Measurements from ENCODE around the gene NEK9. TPM values are rescaled to one million over a fixed set of nuclear protein-coding genes. Genes with fewer than 3 reads are reported as not detected.

The NEK9 gene
- total and polyA plus RNA-seq, 10 of the 15 experiments (the other 5 are each of a cell fraction or from before 2014, with no cell fraction given): 6.0 to 78.8 (median 44.7) TPM

DNA sequence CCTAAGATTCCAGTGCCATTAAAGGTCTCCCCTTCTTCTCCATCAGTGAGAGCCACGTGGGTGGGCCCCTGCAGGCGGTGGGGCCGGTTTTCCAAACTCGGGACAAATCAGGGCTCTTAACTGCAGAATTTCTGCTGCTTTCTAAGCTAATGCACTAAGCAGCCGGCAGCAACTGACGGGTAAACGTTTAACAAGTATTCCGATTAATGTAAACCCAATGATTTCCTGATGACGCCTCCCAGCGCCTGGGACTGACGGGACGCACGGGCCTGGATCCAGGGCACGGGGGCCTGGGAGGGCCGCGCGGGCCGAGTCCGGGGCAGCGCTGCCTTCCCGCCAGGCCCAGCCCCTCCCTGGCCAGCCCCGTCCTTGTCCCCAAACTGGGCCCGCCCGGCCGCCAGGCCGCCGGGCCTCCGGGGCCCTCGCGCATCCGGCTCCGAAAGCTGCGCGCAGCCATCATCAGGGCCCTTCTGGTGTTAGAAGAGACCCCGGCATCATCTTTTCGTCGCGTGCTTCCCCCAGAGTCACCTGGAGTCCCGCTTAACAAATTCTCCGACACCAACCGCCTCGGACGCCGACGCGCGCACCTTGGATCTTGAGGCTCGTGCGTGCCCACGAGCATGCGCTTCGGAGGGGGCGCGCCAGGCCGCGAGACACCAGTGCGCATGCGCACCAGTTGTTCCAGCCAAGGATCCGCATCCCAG lies 75.8 kb downstream of the NEK9 start, which contains the start of gene MLH3:
MLH3 (minus strand) TSS at position 616 of the 704 bp plus-strand sequence. CDS start 1,812 bp downstream, outside the sequence.
- DNase-seq (ENCODE audit: low read depth, low spot score) (no peak), ATAC-seq (peak; percentile 94), FAIRE-seq (peak; percentile 23)
- ChIA-PET POLR2A (interaction anchor here (0.9 to 1.6 kb wide), 3 partner anchors 13 to 211 kb away, joined by 3 to 17 read pairs (median 7); partner anchors contain the start of gene ACYP1), SMC1A (ENCODE audit: uncharacterized antibody, unreplicated experiment) (interaction anchor here (2.3 kb wide), 1 partner anchor 12 kb away, joined by 15 read pairs; the partner anchor contains the start of gene ACYP1), RAD21 (ENCODE audit: unreplicated experiment) (interaction anchor here (3.3 kb wide), 1 partner anchor 12 kb away, joined by 13 read pairs; the partner anchor contains the start of gene ACYP1), CTCF (interaction anchor here (1.0 to 2.3 kb wide), 3 partner anchors 27 to 104 kb away, joined by 3 to 6 read pairs (median 4); no protein-coding TSS in a partner anchor)
- H3K4me3 ChIP-seq: peak within 1 kb of the TSS; percentile 65
- under 1% methylated on average over 54 of the region's 59 CpGs for WGBS (ENCODE audit: insufficient coverage, insufficient replicate concordance, low lambda C conversion rate, missing lambda C conversion rate)
- no peaks in the 10 kb centered on the region for H3K27me3 ChIP-seq (replicated peaks in 1 of 2; ENCODE audit: control insufficient read depth in 2 of 2, insufficient read depth in 2 of 2, low read length in 1 of 2)
- H3K79me2 ChIP-seq (ENCODE audit: control insufficient read depth, insufficient read depth, low read length): peaks cover 16% of the 10 kb centered on the region
- no peaks in the 10 kb centered on the region for H3K4me1 ChIP-seq (ENCODE audit: control insufficient read depth, insufficient read depth, low read length)
- H4K20me1 ChIP-seq (ENCODE audit: control insufficient read depth, insufficient read depth): no peaks in the 10 kb centered on the region
- H3K27ac ChIP-seq (ENCODE audit: control insufficient read depth, insufficient read depth): peak within 1 kb of the TSS; percentile 77
- H3K4me2 ChIP-seq (ENCODE audit: control insufficient read depth, insufficient read depth): peak within 1 kb of the TSS; percentile 73
- peak within 1 kb of the TSS; percentile 90 for H3K9ac ChIP-seq (ENCODE audit: control insufficient read depth, insufficient read depth, low read length)
- BruUV-seq (replicated peaks): TSS peak; percentile 58
- intact Hi-C loops (cut with micrococcal nuclease; ENCODE audit: unreplicated experiment): no loop called here
- in situ Hi-C loops (cut with MboI): no loop called here
- no peaks in the 10 kb centered on the region; the same call in 2 of the 3 replicates for H3K9me3 ChIP-seq (replicated peaks; ENCODE audit: control insufficient read depth, insufficient read depth, low read length)
- peak within 1 kb of the TSS; percentile 89 for H2AFZ ChIP-seq (ENCODE audit: control insufficient read depth, low read depth, low read length)
- H3K36me3 ChIP-seq (ENCODE audit: control insufficient read depth in 2 of 2, insufficient read depth in 2 of 2, low read length in 1 of 2): no peaks in the 10 kb centered on the region
- TF ChIP-seq SUPT20H (IDR thresholded peaks at IDR 0.05; ENCODE audit: borderline replicate concordance, control insufficient read depth, low read depth, low read length): no peak
- TF ChIP-seq, protein P1, sequence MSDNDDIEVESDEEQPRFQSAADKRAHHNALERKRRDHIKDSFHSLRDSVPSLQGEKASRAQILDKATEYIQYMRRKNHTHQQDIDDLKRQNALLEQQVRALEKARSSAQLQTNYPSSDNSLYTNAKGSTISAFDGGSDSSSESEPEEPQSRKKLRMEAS (IDR thresholded peaks at IDR 0.05; ENCODE audit: low read depth, low read length): peak; percentile 76; the same call in 1 of the 2 replicates
- TF ChIP-seq RAD51 (IDR thresholded peaks at IDR 0.05): no peak
- TF ChIP-seq NR2F1 (conservative IDR thresholded peaks at IDR 0.05): no peak
- TF ChIP-seq YY1 (IDR thresholded peaks at IDR 0.05; ENCODE audit: low read depth, low read length): peak; percentile 64; the same call in 1 of the 2 replicates
- TF ChIP-seq, protein P2, sequence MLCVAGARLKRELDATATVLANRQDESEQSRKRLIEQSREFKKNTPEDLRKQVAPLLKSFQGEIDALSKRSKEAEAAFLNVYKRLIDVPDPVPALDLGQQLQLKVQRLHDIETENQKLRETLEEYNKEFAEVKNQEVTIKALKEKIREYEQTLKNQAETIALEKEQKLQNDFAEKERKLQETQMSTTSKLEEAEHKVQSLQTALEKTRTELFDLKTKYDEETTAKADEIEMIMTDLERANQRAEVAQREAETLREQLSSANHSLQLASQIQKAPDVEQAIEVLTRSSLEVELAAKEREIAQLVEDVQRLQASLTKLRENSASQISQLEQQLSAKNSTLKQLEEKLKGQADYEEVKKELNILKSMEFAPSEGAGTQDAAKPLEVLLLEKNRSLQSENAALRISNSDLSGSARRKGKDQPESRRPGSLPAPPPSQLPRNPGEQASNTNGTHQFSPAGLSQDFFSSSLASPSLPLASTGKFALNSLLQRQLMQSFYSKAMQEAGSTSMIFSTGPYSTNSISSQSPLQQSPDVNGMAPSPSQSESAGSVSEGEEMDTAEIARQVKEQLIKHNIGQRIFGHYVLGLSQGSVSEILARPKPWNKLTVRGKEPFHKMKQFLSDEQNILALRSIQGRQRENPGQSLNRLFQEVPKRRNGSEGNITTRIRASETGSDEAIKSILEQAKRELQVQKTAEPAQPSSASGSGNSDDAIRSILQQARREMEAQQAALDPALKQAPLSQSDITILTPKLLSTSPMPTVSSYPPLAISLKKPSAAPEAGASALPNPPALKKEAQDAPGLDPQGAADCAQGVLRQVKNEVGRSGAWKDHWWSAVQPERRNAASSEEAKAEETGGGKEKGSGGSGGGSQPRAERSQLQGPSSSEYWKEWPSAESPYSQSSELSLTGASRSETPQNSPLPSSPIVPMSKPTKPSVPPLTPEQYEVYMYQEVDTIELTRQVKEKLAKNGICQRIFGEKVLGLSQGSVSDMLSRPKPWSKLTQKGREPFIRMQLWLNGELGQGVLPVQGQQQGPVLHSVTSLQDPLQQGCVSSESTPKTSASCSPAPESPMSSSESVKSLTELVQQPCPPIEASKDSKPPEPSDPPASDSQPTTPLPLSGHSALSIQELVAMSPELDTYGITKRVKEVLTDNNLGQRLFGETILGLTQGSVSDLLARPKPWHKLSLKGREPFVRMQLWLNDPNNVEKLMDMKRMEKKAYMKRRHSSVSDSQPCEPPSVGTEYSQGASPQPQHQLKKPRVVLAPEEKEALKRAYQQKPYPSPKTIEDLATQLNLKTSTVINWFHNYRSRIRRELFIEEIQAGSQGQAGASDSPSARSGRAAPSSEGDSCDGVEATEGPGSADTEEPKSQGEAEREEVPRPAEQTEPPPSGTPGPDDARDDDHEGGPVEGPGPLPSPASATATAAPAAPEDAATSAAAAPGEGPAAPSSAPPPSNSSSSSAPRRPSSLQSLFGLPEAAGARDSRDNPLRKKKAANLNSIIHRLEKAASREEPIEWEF (IDR thresholded peaks at IDR 0.05; ENCODE audit: insufficient replicate concordance, low read depth, low read length): no peak
- 0 out of 2 replicates have a peak, but pooled peaks have one; percentile 9 for TF ChIP-seq MLLT1 (IDR thresholded peaks at IDR 0.05)
- no peak for TF ChIP-seq YBX1 (IDR thresholded peaks at IDR 0.05)
- peak; percentile 95 for TF ChIP-seq ZNF687 (IDR thresholded peaks at IDR 0.05)
